GF-D8 (cell line): Measurements from ENCODE around the gene MRTO4.
"Not testable (repeated sequence)": the region's sequence is repeated elsewhere in the genome, so short reads cannot be mapped to it uniquely, and the experiment has no call there.

ENCODE experiments used
- DNase-seq: peaks from one replicate; lab custom pipeline; 2025; lab: John Stamatoyannopoulos, UW

Gene MRTO4

DNA sequence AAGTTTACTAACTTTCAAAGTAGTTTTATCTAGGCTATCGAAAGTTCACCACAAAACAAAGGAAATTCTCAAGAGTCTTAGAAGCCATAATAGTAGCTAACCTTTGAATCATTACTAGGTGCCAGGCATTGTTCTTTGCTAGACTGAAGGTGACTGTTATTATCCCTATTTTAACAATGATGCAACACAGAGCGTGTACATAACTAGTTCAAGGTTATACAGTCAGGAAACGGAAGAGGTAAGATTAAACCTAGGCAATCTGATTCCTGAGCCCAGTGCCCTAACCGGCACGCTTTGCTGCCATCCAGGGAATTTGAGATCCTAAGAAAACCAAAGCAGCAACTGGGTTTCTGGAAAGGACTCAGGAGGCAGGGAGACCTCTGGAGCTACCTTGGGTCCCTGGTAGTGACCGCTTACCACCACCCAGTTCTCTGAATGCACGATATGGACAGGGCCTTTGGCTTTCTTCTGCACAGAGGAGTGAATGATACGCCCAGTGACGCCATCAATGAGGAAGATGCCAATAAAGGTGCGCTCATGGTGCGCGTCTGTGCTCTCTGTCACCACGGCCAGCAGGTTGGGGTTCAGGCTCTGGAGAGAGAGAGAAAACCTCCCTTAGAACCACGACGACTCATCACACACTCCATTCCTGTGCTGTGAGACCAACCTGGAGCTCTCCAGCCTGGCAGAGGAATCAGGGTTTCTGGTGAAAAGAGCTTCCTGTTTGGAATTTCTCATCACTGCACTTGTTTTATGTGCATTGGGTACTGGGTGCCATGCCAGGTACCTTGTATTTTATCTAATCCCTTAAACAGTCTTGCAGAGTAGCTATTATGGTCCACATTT, 28.4 kb upstream of the MRTO4 start:
- no peak for DNase-seq

DNA sequence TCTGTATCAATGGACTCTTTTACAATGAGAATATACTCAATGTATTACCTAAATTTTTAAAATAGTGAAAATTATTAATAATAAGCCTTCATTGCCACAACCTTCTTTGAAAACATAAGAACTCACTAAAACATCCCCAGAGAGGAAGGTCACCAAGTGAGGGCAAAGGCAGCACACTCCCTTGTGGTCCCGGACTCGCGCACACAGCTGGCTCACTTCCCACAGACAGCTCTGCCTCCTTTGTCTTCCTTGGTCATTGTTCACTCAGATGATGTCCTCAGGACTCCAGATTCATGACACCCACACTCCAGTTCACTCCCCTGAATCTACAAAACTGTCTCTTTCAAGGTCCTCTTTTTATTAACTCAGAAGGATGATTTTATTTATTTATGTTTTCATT, 22.4 kb upstream of the MRTO4 start:
- DNase-seq: no peak

DNA sequence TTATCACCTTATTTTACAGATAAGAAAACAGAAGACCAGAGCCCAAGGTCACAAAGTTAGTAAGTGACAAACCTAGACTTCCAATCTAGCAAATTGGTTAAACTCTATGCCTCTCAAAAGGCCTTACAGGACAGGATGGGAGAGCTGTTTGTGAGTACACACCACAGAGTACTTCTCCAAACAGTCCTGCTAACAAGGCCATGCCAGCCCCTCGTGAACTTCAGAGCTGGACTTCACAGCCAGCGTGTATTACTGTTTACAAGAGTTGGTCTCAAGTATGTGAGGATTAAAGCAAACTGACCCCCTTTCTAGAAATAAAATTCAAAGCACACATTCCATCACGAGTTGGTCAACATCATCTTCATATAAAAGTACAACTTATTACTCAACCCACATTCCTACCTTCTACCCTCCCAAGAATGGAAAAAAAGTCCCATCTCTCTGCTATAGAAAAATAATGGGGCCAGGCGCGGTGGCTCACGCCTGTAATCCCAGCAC, 21.7 kb upstream of the MRTO4 start:
- DNase-seq: no peak

DNA sequence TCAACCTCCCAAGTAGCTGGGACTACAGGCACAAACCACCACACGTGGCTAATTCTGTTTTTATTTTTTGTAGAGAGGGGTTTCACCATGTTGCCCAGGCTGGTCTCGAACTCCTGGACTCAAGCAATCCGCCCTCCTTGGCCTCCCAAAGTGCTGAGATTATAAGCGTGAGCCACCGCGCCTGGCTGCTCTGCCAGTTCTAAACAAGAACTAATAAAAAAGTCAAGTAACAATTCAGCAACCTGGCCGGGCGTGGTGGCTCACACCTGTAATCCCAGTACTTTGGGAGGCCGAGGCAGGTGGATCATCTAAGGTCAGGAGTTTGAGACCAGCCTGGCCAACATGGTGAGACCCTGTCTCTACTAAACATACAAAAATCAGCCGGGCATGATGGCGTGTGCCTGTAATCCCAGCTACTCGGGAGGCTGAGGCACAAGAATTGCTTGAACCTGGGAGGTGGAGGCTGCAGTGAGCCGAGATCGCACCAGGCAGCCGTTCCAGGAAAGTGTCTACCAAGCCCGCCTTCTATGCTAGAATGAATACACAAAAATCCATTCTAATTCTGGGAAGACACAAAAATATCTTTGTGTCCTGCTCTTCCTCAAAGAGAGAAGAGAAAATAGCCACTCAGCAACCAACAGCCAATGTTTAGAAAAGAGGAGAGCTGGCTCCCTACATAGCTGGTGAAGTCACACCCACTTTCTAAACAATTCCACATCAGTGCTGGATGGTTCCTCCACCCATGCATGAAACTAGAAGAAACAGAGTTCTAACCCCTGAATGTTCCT, 19.7 kb upstream of the MRTO4 start:
- not testable (repeated sequence) for DNase-seq

DNA sequence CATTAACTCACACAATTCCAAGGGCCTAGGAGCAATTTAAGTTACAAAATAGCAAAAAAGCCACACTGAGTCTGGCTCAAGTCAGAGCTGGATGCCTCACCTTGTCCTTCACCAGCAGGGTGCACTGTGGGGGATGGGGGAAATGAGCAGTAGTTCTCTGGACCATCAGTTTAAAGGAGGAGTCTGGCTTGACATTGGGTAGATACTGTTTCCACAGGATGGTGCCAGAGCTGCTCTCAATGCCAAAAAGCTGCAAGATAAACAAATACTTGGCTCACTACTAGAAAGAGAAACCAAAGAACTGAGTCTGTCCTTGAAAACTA, 19.1 kb upstream of the MRTO4 start:
- DNase-seq: no peak

DNA sequence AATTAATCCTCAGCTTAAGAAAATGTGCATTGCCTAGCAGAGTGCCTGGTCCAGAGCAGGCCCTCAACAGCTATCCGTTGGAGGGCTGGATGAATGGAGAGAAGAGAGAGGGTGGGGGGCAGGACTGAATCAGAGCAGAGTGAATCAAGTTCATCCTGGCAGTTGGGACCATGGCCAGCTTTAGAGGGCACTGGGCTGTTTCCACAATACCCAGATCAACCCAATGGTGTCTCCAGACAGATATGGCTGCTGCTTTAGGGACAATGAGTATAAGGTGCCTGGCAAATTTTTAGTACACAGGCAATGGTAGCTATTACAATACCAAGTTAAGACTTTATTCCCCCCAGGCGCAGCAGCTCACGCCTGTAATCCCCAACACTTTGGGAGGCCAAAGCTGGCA, 17.4 kb upstream of the MRTO4 start:
- DNase-seq: no peak

DNA sequence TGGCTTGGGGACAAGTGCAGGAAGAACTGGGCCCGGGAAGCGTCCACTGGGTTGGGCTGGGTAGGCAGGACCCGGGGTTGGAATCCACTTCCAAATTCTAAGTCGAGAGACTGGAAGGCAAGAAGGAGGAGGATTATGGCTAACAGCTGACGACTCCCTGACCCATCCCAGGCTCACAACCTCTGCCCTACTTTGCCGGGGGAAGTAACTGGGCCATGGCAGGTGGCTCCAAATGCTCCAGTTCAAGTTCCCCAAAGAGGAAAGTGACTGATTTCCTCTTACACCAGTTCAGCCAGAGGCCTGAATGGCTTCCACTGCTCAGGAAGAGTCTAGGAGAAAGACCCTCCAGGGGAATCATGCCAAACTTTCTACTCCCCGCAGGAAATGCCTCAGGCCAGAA, 11.7 kb upstream of the MRTO4 start:
- DNase-seq: no peak

DNA sequence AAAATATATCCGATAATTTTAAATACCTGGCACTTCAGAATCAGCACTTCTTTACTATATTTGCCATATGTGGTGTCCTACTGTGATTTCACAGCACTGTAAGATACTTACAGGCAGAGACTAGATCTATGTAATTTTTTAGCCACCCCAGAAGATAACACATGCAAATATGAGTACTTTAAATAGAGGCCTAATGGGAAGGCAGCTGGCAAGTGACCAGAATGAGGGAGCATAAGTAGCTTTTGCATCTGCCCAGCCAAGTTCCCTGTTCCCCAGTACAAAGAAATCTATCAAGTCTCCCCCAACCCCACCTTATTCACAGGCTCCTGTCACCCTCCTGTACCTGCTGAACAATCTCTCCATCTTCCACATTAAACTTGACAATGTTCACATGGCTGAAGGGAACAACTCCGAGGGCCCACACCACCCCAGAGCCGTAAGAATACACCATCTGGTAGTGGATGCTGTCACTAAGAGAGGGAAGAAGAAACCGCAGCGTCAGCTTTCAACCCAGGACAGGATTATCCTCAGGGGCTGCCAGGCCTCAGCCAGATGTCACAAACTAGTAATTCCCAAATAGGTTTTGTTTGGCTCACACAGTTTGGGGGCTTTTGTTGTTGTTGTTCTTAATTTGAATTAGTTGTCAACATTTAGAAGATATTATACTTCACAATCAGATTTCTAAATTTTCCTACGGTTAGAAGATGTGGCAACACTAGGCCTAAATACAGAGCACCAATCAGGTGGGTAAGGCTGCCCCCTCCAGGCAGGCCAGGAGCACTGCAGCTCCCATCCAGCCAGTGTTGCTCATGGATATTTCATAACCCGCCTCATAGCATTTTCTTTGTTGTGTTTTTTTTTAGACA, 10.7 kb upstream of the MRTO4 start:
- DNase-seq: peak; percentile 66

DNA sequence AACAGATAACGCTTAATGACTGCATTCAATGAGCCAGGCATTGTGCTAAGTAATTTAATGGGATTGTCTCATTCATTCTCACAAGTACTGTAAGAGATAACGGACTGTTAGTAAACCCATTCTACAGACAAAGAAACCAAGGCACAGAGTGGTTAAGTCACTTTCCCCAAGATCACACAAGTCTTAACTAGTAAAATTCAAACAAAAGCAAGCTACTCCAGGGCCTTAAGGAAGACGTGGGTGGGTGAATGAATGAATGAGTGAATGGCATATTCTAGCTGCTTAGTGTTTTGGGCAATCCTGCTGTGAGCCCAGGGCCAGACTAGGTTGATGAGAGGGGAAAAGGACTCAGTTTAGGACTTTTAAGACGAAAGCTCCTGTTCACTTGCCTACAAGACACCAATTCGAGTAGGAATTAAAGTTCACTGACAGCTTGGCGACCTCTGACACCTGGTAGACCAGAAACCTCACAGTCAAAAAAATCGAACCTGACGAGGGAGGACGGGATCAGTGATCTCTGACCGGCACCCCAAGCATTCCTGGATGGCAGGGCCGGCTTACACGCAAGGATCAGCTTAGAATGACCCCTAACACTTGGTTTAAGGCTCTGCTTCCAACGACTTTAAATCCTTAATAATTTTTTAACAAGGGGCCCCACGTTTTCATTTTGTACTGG, 838 bp upstream of the MRTO4 start:
- DNase-seq: no peak

DNA sequence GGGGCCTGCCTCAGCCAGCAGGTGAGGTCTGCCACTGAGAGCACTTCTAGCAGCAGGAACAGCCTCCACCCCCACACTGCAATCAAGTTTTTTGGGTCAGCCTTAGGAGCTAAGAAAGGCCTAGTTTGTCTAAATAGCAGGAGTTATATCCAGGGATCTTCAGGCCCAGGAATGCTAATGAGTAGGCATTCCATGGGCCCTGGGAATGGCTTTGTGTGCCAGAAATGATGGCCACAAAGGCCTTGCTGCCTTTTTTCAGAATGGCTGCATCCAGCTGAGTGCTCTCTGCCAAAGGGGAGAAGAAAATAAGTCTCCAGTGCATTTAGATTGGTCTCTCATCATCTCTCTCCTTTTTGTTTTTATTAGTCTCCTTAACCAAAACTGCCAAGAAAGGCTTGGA, 2.8 kb downstream of the MRTO4 start:
- no peak for DNase-seq

DNA sequence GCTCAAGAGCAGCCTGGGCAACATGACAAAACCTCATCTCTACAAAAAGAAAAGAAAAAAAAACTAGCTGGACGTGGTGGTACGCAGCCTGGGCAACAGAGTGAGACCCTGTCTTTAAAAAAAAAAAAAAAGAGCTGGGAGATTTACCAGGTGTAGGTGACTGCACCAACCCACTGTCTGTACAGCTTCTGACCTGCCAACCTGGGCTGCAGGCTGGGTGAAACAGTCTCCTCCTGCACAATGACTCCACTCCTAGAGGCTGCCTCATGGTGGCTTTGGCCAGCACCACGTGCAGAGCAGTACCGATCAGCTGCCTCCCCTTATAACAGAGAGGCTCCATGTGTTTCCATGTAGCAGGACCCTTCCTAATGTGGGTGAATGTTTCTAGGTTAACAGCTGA, 3.7 kb downstream of the MRTO4 start:
- no peak for DNase-seq

DNA sequence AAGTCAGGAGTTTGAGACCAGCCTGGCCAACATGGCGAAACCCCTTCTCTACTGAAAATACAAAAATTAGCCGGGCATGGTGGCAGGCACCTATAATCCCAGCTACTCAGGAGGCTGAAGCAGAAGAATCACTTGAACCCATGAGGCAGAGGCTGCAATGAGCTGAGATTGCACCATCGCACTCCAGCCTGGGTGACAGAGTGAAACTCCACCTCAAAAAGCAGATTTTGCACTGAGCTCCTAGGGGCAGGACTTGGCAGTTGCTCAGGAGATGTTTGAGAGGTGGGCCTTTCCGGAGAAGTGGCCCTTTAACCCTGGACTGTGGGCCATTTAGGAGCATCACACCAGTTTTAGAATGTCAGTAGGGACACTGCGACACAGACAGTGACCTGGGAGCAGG, 4.7 kb downstream of the MRTO4 start:
- DNase-seq: not testable (repeated sequence)

DNA sequence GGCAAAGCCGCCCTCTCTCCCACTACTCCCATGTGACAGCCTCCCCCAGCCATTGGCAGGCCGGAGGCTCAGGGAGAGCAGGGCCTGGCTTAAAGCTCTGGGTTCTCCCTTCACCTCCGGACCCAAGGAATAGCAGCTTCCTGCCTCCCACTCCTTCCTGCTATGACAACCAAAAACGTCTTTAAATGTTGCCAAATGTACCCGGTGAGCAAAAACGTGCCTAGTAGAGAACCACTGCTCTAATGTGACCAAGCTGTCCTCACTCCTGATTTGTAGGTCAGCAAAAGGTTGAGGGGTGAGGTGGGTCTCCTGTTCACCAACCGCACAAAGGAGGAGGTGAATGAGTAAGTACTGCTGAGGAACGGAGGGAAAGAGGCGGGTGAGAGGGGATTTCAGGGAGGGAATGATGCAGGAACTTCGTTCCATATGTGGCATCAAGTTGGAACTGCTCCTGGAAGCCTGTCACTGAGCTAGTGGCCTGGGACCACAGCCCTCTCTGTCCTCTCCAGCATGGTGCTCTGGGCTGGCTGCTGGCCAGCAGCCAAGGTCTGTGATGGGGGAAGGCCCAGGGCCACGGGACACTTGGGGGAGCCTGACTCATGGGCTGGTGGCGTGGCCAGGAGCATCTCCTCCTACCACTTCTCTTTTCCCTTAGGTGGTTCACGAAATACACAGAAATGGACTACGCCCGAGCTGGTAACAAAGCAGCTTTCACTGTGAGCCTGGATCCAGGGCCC, 5.7 kb downstream of the MRTO4 start:
- DNase-seq: no peak

DNA sequence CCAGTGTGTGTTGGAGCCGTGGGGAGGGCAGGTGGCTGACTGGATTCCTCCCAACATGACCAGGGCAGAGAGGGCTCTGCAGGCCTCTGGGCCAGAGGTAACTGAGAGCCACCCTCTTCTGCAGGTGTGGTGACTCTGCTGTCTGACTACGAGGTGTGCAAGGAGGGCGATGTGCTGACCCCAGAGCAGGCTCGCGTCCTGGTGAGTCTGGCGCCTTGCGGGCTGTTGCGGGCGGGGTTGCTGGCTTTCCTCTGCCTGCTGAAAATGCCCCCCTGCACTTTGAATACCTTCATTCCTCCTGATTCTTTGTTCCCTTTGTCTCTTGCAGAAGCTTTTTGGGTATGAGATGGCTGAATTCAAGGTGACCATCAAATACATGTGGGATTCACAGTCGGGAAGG, 6.7 kb downstream of the MRTO4 start:
- no peak for DNase-seq

DNA sequence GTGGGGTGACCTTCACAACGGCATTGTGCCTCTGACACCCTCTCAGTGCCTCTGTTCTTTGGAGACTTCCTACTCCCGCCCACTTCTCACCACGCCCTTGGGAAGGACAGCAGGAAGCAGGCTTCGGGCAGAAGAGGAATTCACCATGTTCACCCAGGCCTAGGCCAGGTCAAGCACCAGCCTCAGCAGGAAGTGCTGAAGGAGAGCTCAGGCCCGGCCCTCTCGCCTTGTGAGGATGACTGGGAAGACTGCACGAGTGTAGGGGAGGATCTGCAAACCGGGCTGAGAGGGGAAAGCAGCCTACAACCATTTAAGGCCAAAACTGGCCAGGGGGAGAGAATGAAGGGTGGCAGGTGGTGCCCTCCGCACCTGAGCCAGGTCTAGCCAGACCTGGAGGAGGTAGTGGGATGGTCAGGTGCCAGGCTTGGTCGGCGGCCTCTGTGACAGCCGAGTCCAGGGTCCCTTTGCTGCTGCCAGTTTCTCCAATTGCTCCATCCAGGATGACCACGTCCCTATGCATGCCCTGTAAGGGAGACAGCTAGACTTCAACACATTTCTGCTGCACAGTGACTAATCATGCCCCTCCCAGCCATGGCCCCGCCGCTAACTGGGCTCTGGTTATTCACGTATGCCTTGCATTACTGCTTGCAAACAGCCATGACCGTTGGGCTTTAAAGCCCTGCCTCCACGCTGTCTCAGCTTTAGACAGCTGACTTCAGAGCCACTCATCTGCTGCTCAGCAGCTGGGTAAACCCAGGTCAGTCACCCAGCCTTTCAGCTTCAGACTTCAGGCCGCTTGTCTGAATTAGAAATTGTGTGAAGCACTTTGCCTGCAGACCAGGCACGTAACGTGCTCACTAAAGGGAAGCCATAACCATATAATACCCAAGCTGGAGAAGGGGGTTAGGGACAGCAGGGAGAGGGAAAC, 8.9 kb downstream of the MRTO4 start:
- no peak for DNase-seq

DNA sequence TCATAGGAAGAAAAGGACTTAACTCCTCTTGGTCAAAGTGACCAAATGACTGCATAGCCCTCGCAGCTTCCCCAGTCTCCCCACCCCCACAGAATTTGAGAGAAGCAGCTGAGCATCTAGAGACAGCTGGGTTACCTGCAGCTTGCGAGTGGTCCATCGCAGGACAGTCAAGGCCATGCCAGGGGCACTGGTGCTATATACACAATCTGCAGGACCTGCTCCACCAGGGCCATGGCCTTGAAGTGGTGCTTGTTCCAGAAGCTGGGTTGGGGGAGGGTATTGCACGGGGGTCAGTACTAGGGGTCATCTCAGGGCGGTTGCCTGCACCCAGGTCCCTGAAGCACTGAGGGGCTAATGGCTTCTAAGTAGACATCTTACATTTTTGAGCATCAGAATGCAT, 10.4 kb downstream of the MRTO4 start:
- no peak for DNase-seq

DNA sequence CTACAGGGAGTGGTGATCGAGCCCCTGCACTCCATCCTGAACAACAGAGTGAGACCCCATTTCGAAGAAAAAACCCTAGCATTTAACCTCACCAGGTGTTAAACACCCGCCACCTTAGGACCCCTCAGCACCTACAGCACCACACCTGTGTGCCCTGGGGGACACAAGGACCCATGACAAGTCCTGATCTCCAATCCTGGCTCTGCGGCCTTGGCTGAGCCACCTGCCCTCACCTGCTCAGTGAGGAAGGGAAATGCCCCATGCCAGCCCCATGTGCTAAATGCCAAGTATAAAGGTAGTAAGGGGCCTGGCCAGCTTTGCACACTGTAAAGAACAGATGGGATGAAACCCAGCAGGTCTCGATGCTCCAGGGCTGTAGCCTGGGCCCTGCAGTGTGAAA, 11.1 kb downstream of the MRTO4 start:
- DNase-seq: no peak

DNA sequence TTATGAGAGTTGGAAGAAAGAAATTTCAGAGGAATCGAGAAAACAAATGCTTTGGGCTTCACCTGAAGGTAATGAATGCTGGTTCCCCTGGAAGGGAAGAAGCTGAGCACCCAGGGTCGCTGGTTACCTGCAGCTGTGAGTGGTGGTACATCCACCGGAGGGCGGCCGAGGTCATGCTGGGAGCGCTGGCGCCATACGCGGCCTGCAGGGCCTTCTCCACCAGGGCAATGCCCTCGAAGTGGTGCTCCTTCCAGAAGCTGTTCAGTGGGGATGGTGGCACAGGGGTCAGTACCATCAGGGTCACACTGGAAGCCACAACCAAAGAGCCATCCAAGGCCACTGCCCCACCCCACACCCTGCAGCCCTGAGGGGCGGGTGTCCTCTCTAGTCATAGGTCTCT, 16.8 kb downstream of the MRTO4 start:
- no peak for DNase-seq

DNA sequence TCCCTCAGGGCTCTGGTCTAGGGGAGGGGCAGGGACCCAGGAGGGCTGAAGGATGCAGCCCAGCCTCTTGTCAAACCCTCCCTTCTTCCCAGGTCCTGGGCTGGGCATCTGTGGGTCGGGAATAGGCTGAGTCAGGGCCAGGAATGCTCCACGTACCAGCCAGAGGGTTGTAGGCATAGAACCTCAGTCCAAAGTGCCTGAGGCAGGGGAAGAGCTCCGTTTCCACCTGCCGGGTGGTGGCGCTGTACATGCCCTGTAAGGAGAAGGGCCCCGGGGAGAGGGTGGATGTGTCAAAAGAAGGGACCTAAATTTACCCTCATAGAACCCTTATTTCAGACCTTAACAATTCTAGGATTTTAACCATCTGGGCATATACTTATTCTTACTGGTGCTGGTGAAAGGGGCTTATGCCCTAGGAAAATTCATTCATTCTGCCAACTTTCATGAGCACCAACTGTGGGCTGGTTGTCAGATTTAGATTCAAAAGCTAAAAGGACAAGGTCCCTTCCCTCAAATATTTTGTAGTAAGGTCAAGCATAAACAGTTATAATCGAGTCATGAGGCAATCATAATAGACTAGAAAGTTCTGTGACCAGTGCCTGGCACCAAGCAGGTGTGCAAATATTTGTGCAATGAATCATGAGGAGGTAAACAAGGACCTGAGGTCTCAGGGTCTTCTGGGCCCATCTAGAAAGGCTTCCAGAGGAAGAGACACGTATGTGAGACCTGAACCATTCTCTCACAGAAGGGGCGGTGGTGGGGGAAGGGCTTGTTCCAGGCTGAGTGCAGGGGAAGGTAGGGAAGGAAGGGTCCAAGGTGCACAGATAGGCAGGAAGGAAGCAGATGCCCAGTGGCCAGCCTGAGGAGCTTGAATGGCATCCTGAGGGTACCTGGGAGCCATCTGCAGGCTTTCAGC, 18.1 kb downstream of the MRTO4 start:
- not testable (repeated sequence) for DNase-seq
